Measurements from ENCODE around the gene MDN1. TPM values are rescaled to one million over a fixed set of nuclear protein-coding genes. Genes with fewer than 3 reads are reported as not detected.
"Not testable (repeated sequence)": the region's sequence is repeated elsewhere in the genome, so short reads cannot be mapped to it uniquely, and the experiment has no call there.

The MDN1 gene
- 24.8 TPM for polyA plus RNA-seq (ENCODE audit: insufficient read length)

DNA sequence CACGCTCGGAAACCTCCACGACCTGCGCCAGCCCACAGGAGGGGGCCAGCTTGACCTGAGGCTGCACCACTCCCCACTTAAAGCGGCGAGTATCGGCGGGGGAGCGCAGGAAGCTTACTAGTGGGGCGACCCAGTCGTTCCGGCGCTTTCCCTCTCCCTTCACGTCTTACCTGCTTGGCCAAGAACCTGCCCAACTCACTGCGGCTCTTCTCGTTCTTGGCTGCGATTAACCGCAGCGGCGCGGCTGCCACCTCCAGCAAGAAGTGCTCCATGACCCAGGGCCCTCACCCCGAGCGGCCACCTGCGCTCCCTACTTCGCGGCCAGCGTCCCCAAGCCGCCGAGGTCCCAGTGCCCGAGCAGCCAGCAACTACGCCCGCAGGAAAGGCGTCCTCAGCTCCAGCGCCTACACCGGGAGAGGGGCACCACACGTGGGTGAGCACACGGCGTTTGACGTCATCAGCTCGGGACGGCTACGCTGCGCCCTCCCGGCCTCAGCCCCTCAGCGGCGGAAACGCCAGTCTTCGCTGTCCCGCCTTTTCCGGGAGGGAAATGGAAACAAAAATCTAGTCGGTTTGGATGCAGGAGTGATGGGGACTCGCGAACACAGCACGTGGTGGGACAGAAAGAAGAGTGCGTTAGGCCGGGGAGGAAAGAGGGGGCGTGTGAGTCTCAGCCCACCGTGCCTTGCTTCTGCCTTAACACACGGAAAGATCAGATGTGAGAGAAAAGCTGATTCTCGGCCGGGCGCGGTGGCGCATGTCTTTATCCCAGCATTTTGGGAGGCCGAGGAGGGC, at the start of gene MDN1:
Gene MDN1, minus strand, starts transcription at position 459 of the 795 bp plus-strand sequence. Its CDS starts 187 bp downstream, at position 272.
- peak; percentile 92 for DNase-seq (ENCODE audit: low read depth)

DNA sequence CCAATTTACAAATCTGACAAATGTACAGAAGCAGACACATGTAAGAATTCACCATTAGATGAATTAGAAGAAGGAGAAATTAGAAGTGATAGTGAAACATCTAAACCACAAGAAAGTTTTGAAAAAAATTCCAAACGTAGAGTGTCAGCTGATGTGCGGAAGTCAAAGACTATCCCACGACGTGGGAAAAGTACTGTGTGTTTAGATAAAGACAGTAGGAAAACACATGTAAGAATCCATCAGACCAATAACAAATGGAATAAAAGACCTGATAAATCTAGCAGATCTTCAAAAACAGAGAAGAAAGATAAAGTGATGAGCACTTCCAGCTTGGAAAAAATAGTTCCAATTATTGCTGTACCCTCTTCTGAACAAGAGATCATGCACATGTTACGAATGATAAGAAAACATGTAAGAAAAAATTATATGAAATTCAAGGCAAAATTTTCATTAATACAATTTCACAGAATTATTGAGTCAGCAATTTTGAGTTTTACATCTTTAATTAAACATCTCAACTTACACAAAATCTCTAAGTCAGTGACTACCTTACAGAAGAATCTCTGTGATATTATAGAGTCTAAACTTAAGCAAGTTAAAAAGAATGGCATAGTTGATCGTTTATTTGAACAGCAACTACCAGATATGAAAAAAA, 46.6 kb upstream of the MDN1 start:
- DNase-seq (ENCODE audit: low read depth), result no peak

- DNase-seq (ENCODE audit: low read depth), result no peak
Measured at GRCh38 chr6:89862698-89863097, 43.1 kb upstream of the MDN1 start.

DNA sequence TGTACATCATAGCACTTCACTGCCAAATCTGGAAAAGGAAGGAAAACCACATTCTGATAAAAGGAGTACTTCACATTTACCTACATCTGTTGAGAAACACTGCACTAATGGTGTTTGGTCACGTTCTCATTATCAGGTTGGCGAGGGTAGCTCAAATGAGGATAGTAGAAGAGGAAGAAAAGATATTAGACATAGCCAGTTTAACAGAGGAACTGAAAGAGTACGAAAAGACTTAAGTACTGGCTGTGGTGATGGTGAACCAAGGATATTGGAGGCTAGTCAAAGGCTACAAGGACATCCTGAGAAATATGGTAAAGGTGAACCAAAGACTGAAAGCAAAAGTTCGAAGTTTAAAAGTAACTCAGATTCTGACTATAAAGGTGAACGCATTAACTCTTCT, 42.7 kb upstream of the MDN1 start:
- no peak for DNase-seq (ENCODE audit: low read depth)

- no peak for DNase-seq (ENCODE audit: low read depth)
Measured at GRCh38 chr6:89859744-89860143, 40.1 kb upstream of the MDN1 start.

- DNase-seq (ENCODE audit: low read depth), result no peak
Measured at GRCh38 chr6:89858041-89858440, 38.4 kb upstream of the MDN1 start.

GRCh38 chr6:89853068-89853467, 33.5 kb upstream of the MDN1 start:
- DNase-seq (ENCODE audit: low read depth), result no peak

GRCh38 chr6:89847513-89847912, 27.9 kb upstream of the MDN1 start:
- DNase-seq (ENCODE audit: low read depth), result not testable (repeated sequence)

DNA sequence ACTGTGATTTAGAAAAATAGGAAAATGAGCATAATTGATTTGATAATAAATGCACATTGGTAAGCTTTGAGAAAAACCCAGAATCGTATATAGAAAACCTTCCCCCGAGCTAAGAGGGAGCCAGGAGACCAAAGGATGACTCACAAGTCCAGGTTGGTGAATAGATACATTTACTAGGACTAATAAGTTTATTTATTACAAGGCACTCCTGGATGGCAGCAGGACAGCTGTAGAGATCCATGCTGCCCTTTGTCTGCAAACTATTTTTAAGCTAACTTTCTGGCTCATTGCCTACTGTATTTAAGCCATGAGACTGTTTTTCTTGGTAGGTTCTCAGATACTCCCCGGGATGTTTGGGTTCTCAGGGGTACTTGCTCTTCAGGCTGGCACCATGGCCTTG, 23.5 kb upstream of the MDN1 start:
- DNase-seq (ENCODE audit: low read depth), result no peak

GRCh38 chr6:89842228-89842627, 22.6 kb upstream of the MDN1 start:
- DNase-seq (ENCODE audit: low read depth), result no peak

DNA sequence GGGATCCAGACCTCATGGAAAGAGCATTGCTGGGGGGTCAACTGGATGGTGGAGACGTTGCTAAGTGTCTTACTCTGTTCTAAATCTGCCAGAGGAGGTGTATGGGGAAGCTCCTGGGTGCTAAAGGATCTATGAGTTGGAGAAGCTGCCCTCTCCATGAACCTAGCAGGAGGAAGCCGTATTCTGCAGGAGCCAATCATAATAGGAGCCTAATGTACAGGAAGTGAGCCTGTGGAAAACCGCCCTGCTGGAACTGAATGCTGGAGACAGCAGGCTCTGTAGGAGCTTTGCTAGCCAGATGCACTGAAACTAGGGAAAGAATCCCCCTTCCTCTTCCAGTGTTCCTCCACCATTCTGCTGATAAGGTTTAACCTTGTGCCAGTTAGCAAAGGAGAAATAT, 20.9 kb upstream of the MDN1 start:
- no peak for DNase-seq (ENCODE audit: low read depth)

GRCh38 chr6:89836639-89837222, 17.1 kb upstream of the MDN1 start:
- no peak for DNase-seq (ENCODE audit: low read depth)

DNA sequence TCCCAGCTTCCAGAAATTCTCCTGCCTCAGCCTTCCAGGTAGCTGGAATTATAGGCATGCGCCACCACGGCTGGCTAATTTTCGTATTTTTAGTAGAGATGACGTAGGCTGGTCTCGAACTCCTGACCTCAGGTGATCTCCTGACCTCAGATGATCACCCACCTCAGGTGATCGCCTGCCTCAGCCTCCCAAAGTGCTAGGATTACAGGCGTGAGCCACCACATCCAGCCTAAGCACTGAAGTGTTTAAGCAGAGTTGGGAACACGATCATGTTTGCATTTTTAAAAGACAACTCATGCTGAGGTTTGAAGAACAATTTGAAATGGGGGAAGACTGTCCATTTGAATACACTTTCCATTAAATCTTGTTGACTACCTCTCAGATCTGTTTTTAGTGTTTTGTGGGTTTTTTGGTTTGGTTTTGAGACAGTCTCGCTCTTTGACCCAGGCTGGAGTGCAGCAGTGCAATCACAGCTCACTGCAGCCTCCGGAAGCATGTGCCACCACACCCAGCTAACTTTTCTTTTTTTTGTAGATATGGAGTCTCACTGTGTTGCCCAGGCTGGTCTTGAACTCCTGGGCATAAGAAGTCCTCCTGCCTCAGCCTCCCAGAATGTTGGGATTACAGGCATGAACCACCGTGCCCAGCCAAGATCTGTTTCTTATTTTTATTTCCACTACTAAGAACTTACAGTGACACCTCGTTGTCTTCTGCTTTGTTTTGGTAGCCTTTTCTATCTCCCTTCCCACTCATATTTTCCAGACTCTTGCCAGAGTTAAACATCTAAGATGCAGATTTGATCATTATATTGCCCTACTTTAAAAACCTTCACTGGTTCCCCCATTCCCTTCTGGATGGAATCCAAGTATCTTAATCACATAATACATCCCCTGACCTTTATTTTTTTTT, 15.5 kb upstream of the MDN1 start:
- no peak for DNase-seq (ENCODE audit: low read depth)

- no peak for DNase-seq (ENCODE audit: low read depth)
Measured at GRCh38 chr6:89830170-89830809, 10.7 kb upstream of the MDN1 start.

DNA sequence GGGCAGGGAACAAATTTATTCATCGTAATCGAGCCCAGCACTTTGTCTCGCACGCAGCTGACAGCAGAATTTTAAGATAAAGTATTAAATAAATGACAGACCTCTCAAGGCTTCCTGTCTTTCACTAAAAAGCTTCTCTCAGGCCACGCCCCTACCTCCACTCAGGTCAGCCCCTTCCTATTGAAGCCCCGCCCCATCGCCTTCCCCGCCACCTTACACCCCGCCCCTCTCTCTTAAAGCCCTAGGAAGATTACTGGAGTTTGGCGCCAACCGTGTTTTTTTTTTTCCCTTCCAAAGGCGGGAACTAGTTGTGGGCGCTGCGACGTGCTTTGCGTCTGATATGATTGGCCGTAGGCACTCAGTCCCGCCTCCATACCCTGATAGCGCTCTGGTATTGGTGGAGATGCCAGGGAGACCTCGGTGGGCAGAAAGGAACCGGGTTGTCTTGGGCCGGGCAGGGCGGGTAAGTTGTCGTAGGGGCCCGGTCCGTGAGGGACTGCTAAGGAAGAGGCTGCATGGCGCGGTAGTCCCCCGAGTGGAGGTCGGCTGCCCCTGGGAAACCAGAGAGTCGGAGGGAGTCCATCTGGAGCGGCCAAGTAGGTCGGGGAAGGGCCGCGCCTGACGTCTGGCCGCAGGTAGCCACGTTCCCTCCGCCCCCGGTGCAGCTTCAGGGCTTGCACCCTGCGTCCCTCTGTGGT, 10.0 kb upstream of the MDN1 start, which contains the start of gene CASP8AP2:
Gene CASP8AP2, plus strand, starts transcription at position 409 of the 698 bp plus-strand sequence.
- DNase-seq (ENCODE audit: low read depth), result peak; percentile 96

DNA sequence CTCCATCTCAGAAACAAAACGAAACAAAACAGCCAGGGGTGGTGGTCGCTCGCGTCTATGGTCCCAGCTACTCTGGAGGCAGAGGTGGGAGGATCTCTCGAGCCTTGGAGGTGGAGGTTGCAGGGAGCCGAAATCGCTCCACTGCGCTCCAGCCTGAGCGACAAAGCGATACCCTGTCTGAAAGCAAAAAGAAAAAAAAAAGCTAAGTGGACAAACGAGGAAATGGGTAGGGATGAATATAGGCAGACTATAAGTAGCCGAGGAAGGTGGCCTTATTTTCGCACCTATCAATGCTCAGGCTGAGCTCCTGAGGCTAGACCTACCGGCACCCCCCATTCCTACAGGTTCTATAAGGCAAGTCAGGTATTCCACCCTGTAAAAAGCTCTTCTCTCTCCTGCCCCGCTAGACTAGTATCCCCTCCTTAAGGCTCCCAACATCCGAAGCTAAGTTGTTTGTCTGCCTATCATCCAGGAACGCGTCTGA, 9.4 kb upstream of the MDN1 start:
- DNase-seq (ENCODE audit: low read depth), result no peak

DNA sequence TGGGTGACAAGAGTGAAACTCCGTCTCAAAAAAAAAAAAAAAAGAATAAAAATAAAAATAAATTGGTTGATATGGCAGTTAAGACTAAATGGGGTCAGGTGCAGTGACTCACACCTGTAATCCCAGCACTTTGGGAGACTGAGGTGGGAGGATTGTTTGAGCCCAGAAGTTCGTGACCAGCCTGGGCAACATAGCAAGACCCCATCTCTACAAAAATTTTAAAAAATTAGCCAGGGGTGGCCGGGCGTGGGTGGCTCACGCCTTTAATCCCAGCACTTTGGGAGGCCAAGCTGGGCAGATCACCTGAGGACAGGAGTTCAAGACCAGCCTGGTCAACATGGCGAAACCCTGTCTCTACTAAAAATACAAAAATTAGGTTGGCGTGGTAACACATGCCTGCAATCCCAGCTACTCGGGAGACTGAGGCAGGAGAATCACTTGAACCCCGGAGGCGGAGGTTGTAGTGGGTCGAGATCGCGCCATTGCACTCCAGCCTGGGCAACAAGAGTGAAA, 8.9 kb upstream of the MDN1 start:
- DNase-seq (ENCODE audit: low read depth), result not testable (repeated sequence)

- no peak for DNase-seq (ENCODE audit: low read depth)
Measured at GRCh38 chr6:89826029-89826528, 6.5 kb upstream of the MDN1 start.

DNA sequence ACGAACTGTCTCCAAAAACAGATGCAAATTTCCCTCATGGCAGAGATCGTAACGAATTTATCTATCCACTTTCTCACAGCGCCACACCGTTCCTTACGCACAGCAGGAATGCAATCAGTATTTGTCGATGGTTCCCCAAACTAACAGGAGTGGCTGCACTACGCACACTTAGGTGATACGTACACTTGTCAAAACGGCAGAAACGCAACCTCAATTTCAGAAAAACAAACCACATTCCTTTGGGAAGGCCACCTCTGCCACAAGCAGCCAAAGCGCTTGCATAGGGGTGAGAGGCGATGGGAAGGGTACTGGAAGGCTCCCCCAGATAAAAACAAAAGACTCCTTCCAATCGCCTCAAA, 638 bp downstream of the MDN1 start:
- no peak for DNase-seq (ENCODE audit: low read depth)

DNA sequence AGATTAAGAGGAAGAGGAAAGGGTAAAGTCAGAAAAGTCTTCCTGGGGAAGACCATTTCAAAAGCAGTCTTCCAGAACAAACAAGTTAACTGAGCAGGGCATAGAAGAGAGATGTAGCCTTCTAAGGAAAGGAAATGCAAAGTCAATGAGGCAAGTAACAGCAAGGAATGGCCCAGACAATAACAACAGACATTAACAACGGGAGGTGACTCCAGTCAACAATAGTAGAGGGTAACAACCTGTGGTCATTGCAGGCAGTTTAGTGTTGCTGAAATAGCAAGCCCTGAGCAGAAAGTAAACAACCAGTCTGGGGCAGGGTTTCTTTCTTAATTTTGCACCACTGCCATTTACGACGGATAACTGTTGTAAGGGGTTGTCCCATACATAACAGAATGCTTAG, 2.1 kb downstream of the MDN1 start:
- DNase-seq (ENCODE audit: low read depth), result no peak
